ENCODE measurements around the gene PAQR4.
"Not testable (repeated sequence)": the region's sequence is repeated elsewhere in the genome, so short reads cannot be mapped to it uniquely, and the experiment has no call there.

Gene PAQR4

DNA sequence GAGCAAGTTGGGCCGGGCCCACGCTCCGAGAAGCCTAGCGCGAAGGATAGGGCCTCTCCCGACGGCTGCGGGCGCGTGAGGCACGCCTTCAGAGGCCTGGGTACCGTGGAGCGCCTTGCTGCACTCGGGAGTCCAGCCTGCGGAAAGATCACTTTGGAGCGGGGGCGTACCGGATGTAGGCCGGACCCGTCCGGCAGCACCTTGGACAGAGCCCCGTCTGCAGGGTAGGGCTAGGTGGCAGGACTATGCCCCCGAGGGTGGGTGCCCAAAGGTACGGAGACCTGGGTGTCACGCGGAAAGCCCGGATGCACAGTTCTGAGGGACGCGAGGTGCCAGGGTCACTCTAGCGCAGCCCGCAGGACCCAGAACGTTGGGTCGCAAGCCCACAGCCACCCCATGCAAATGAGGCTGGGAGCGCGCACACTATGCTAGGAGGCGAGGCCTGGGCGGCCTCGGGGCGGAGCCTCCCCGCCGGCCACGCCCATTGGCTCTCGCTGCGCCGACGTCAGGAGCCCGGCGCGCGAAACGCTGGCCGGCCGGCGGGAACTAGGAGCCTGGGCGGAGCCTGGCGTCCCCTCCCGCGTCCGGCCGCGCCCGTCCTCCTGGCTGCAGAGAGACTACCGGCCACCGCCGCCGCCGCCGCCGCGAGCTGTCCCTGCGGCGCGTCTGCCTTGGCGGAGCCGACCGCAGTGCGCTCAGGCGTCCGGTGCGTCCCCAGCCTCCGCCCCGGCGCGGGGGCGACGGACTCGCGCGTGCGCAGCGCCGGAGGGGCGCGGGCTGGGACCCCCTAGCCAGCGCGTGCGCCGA is at the start of gene PAQR4:
Gene PAQR4 (plus strand): TSS at position 611 of the 807 bp plus-strand sequence. CDS start 327 bp downstream, outside the sequence.
- peak; percentile 95 for DNase-seq

DNA sequence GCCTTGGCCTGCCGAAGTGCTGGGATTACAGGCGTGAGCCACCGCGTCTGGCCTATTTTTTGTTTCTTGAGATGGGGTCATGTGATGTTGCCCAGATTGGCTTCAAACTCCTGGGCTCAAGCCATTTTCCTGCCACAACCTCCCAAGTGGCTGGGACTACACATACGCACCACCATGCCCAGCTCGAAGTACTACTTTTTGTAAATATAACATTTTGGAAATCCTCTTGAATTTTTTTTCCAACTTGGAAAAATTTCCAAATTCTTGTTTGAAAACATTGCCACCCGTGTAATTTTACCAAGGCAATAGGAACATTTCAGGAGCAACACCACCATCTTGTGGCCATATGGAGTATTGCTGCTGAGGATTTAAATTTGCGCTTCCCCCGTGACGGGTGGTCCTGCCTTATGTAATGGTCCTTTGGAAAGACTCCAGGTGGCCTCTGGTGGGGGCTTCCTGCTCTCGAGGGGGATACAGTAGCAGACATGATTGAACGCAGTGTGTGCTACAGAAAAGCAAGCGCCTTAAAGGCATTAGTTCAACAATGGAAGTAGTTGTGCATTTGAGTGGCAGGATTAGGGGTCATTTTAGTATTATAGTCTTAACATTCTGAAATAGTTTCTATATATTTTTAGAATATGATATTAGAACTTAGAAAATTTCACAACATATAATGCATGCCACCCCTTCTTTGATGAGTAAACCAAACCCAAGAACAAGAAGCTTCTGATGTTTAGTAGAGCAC is 49.5 kb upstream of the PAQR4 start:
- DNase-seq = no peak

DNA sequence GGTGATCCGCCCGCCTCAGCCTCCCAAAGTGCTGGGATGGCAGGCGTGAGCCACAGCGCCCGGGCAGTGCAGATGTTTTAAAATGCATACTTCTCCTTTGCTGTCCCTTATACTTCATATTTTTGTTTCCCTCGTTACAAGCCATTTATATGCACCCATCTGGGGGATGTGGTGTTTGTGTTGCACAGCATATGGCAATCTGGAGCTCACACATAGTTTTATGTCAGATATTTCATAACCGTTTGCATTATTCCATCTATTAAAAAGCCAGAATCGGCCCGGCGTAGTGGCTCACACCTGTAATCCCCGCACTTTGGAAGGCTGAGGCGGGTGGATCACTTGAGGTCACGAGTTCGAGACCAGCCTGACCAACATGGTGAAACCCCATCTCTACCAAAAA is 45.7 kb upstream of the PAQR4 start:
- no peak for DNase-seq

DNA sequence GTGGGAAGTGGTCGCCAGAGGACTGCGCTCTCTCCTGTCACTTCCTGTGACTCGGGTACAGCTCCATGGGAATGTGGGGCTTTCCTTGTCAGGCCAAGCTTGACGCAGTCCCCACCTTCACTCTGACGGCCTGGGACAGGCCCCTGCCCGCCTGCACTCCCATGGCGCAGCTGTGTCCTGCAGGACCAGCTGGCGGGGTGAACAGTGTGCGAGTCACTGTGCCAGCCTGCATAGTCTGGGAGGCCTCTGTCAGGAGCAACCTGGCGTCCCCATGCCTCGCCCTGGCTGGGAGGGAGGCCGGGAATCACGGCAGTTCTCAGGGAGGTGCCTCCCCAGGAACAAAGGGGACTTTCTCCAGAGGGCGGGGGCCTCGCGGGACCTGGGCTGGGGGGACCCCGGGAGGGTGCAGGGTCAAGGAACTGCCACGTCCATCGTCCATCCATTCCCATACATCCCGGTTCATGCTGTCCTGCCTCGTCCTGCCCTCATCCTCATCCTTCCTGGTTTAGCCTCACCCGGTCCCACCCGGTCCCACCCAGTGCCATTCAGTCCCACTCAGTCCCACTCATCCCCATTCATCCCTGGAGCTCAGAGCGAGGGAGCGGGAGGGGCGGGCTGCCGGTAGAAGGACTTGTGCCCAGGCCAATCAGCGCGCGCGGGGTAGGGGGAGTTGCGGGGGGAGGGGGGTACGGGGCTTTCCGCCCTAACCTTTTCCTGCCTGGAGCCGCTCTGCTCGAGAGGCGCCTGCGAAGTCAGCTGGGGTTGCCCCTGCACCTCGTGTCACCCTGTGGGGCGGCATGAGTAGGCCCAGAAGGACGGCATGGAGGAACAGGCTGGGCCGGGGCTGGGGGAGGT is 44.0 kb upstream of the PAQR4 start:
- no peak for DNase-seq

DNA sequence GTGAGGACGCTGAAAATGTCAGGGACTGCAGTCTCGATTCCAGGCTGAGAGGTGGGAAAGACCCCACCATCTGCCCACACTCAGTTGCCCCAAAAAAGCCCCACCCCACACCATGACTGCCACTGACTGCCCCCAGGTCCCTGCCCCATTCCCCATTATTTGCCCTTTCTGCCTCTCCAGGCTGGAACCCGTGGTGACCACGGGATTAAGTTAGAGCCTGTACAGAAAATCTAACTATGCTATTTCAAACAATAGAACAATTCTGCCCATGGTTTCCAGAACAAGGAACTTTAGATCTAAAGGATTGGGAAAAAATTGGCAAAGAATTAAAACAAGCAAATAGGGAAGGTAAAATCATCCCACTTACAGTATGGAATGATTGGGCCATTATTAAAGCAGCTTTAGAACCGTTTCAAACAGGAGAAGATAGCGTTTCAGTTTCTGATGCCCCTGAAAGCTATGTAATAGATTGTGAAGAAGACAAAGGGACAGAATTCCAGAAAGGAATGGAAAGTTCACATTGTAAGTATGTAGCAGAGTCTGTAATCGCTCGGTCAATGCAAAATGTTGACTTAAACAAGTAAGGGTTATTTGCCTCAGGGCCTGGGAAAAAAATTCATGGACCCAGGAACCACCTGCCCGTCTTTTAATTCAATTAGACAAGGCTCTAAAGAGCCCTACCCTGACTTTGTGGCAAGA is 43.0 kb upstream of the PAQR4 start:
- no peak for DNase-seq

DNA sequence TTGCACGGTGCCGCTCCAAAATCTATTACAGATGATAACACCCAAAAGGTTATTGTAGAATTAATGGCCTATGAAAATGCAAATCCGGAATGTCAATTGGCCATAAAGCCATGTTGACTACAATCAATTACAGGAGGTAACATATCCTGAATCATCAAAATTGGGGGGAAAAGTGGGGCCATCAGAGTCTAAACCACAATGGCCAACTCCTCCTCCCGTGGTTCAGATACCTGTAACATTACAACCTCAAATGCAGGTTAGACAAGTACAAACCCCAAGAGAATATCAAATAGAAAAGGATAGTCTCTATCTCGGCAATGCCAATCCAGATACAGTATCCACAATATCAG is 42.5 kb upstream of the PAQR4 start:
- DNase-seq = no peak

DNA sequence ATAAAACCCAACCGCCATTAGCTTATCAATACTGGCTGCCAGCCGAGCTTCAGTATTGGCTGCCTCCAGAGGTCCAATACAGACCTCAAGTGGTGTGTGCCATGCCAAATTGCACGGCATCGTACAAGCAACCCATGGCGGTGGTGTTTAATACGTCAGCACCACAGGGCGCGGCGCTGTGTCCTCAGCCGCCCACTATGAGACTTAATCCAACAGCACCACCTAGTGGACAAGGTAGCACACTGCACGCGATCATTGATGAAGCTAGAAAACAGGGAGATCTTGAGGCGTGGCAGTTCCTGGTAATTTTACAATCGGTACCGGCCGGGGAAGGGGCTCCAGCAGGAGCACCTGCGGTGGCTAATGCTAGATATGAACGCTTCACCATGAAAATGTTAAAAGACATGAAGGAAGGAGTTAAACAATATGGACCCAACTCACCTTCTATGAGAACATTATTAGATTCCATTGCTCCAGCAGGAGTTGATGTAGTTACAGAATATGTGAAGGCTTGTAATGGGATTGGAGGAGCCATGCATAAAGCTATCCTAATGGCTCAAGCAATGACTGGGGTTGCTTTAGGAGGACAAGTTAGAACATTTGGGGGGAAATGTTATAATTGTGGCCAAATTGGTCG is 42.0 kb upstream of the PAQR4 start:
- DNase-seq = peak; percentile 65

DNA sequence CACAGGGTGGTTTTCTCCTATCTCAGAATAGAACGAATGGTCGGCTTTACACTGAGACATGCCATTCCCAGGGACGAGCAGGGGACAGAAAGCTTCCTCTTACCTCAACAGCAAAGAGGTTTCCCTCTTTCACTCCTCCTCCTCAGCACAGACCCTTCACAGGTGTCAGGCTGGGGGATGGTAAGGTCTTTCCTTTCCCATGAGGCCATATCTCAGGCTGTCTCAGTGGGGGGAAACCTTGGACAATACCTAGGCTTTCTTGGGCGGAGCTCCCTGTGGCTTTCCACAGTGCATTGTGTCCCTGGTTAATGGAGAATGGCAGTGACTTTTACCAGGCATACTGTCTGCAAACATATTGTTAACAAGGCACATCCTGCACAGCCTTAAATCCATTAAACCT is 41.0 kb upstream of the PAQR4 start:
- not testable (repeated sequence) for DNase-seq

DNA sequence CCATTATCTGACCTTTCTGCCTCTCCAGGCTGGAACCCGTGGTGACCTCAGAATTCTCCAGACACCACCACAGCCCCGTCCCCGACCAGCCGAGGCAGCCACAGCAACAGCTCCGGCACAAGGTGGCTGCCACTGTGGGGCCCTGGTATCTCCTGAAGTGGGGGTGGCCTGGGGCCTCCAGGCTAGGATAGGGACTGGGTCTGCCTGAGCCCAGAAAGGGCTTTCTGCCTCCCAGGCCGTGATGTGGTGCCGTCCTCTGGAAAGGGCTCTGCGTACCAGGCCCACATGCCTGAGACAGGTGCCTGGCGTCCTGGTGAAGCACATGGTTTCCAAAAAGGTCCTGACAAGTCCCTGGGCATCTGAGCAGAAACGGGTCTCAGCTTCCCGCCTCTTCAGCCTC is 40.4 kb upstream of the PAQR4 start:
- DNase-seq = no peak

DNA sequence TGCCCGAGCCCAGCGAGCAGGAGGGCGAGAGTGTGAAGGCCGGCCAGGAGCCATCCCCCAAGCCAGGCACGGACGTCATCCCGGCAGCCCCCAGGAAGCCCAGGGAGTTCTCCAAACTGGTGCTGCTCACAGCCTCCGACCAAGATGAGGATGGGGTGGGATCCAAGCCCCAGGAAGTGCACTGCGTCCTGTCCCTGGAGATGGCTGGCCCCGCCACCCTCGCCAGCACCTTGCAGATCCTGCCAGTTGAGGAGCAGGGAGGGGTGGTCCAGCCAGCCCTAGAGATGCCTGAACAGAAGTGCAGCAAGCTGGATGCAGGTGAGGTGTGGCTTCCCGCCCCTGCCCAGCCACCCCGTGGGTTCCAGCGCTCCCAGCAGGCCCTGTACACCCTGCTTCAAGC is 39.5 kb upstream of the PAQR4 start:
- no peak for DNase-seq

DNA sequence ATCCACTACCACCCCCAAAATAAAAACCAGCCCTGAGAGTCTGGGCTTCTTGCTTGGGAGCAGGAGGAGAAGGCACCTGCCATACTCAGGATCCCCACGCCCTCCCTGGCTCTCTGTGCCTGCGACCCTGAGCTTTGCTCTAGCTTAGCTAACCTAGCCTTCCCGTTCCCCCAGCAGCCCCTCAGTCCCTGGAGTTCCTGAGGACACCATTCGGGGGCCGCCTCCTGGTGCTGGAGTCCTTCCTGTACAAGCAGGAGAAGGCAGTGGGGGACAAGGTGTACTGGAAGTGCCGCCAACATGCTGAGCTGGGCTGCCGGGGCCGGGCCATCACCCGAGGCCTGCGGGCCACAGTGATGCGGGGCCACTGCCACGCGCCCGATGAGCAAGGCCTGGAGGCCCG is 38.9 kb upstream of the PAQR4 start:
- no peak for DNase-seq

DNA sequence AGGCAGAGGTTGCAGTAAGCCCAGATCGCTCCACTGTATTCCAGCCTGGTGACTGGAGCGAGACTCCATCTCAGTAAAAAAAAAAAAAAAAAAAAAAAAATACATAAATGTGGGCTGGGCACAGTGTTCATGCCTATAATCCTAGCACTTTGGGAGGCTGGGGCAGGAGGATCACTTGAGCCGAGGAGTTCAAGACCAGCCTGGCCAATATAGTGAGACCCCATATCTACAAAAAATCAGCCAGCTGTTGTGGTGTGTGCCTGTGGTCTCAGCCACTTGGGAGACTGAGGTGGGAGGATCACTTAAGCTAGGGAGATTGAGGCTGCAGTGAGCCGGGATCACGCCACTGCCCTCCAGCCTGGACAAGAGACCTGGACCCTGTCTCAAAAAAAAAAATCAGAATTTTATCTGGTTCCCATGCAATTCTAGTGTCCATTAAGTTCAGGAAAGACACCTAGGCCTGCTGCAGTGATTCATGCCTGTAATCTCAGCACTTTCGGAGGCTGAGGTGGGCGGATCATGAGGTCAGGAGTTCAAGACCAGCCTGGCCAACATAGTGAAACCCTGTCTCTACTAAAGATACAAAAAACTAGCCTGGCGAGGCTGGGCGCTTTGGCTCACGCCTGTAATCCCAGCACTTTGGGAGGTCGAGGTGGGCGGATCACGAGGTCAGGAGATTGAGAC is 37.8 kb upstream of the PAQR4 start:
- not testable (repeated sequence) for DNase-seq

DNA sequence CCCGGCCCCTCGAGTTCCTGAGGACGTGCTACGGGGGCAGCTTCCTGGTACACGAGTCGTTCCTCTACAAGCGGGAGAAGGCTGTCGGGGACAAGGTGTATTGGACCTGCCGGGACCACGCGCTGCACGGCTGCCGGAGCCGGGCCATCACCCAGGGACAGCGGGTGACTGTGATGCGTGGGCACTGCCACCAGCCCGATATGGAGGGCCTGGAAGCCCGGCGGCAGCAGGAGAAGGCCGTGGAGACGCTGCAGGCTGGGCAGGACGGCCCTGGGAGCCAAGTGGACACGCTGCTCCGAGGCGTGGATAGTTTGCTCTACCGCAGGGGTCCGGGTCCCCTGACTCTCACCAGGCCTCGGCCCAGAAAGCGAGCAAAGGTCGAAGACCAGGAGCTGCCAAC is 36.0 kb upstream of the PAQR4 start:
- DNase-seq = no peak

DNA sequence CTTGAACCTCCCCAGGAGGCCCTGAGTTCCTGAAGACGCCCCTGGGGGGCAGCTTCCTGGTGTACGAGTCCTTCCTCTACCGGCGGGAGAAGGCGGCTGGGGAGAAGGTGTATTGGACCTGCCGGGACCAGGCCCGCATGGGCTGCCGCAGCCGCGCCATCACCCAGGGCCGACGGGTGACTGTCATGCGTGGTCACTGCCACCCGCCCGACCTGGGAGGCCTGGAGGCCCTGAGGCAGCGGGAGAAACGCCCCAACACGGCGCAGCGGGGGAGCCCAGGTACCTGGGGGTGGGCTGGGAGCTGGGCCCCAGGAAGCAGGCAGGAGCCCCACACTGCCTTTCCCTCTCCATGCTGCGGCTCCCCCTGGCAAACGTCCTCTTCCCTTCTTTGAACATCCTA is 35.4 kb upstream of the PAQR4 start:
- DNase-seq = no peak

DNA sequence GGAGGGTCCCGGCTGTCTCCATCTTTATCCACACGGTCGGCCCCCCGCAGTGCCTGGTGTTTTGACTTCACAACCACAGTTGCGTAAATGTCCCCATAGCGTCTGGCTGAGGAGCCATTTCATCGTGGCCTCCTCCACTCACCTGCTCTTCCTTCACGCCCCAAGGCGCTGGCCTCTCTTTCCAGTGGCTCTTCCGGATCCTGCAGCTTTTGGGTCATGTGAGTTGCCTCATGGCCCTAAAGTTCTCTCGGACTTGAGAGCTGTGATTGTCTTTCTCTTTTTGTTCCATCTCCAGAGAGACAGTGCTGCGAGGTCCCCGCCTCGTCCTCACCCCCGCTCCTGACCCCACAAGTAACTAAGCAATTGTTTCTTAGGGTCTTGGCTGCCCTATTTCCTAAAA is 34.7 kb upstream of the PAQR4 start:
- DNase-seq = no peak

DNA sequence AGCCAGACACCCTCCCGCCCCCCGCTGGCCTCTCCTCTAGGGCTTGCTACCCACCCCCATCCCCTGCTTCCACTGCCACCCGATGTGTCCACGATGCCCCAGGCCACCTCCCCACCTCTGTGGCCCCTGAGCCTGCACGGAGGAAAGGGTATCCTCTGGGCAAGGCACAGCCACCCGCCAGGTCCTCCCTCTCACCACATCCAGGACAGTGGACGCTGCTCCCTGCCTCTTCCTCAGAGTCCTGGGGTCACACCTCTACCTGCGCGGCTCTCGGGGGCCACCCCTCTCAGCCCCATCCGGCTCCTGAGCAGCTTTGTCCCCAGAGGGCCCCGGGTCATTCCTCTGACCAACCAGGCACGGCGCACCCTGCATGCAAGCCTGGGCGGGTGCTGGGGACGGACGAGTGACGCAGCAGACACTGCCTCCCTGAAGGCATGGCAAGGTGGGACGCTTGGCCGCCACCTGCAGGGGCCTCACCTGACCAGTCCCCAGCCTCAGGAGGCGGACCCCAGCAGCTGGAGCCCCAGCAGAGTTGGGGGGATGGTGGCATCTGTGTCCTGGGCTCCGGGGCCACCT is 32.6 kb upstream of the PAQR4 start:
- DNase-seq = no peak

DNA sequence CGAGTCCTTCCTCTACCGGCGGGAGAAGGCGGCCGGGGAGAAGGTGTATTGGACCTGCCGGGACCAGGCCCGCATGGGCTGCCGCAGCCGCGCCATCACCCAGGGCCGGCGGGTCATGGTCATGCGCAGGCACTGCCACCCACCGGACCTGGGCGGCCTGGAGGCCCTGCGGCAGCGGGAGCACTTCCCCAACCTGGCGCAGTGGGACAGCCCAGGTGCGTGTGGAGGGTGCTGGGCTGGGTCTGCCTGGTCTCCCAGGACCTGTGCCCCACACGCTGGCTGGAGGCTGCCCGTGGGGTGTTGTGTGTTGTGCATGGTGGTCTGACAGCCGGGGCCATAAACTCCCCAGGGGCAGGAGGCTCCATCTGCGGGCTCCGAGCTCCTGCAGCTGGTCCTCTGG is 32.0 kb upstream of the PAQR4 start:
- DNase-seq = no peak

DNA sequence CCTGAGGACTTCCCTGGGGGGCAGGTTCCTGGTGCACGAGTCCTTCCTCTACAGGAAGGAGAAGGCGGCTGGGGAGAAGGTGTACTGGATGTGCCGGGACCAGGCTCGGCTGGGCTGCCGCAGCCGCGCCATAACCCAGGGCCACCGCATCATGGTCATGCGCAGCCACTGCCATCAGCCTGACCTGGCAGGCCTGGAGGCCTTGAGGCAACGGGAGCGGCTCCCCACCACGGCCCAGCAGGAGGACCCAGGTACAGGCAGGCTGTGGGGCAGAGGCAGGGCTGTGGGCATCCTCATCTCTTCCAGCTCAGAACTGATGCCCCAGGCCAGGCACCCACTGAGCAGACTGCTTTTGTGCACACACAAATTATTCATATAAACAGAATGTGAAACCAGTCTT is 30.9 kb upstream of the PAQR4 start:
- no peak for DNase-seq

DNA sequence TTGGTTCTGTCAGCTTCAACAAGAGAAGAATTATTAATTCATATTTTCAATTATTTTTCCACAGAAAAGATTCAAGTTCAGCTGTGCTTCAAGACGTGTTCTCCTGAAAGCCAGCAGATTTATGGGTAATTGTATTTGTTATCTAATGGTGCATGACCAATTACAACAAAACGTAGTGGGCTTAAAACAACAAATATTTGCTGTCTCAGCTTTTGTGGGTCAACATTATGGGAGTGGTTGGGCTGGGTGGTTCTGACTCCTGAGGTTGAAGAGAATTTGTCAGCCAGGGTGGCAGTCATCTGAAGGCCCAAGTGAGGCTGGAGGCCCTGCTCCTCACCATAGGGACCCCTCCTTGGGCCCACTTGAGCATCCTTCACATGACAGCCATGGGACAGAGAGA is 29.2 kb upstream of the PAQR4 start:
- no peak for DNase-seq

DNA sequence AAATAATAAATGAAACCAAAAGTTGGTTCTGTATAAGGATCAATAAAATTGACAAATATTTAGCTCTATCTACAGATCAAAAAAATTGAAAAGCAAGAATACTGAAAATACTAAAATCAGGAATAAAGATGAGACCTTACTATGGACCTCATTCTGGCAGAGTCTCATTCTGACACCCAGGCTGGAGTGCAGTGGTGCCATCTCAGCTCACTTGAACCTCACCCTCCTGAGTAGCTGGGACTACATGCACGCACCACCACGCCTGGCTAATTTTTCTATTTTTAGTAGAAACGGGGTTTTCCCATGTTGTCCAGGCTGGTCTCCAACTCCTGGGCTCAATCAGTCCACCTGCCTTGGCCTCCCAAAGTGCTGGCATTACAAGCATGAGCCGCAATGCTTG is 27.1 kb upstream of the PAQR4 start:
- DNase-seq = no peak

DNA sequence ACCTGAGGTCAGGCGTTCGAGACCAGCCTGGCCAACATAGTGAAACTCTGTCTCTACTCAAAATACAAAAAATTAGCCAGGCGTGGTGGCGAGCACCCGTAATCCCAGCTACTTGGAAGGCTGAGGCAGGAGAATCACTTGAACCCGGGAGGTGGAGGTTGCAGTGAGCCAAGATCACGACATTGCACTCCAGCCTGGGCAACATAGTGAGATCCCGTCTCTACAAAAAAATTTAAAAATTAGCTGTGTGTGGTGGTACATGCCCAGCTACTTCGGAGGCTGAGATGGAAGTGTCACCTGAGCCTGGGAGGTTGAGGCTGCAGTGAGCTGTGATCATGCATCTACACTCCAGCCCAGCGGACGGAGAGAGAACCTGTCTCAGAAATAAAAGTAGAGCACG is 25.4 kb upstream of the PAQR4 start:
- not testable (repeated sequence) for DNase-seq

DNA sequence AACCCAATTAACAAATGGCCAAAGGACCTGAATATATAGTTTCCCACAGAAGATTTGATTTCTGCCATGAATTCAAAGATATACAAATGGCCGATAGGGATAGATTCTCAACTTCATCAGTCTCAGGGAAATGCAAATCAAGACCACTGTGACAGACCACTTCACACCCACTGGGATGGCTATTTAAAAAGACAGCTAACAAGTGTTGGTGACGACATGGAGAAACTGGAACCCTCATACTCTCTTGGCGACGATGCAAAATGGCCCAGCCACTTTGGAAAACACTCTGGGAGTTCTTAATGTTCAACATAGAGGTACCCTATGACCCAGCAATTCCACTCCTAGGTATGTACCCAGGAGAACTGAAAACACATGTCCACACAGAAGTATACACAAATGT is 22.5 kb upstream of the PAQR4 start:
- DNase-seq = no peak

Measured in 8988T (cell line).